Muscle of back (tissue), 11 donors: ENCODE results near the gene TPSAB1. TPM values are rescaled to one million over a fixed set of nuclear protein-coding genes. Genes with fewer than 3 reads are reported as not detected.

Source experiments
- DNase-seq, 3 donors: peaks; one replicate each; pipeline versions ENCODE4 v3.0.0 to v3.0.0-alpha.2; 2013
- polyA plus RNA-seq, 10 donors: library from polyadenylated mRNA; unstranded; fragments of 120-200 nt; gene quantifications; one replicate each; pipeline ENCODE4 v1.2.1, GENCODE V29; 2013; ENCODE audit not compliant: insufficient read length in 10 of 10

The TPSAB1 gene
- polyA plus RNA-seq, 10 donors: 0.67 to 7.3 (median 2.6) TPM

DNA sequence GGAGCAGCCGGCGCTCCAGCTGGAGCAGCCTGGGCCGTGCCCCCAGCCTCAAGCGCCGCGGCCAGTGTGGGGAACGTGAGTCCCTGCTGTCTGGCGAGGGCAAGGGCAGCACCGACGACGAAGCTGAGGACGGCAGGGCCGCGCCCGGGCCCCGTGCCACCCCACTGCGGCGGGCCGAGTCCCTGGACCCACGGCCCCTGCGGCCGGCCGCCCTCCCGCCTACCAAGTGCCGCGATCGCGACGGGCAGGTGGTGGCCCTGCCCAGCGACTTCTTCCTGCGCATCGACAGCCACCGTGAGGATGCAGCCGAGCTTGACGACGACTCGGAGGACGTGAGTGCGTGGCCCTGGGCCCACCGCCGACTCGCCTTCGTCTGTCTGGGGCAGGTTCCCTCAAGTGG is 31.4 kb upstream of the TPSAB1 start:
- DNase-seq: no peak

DNA sequence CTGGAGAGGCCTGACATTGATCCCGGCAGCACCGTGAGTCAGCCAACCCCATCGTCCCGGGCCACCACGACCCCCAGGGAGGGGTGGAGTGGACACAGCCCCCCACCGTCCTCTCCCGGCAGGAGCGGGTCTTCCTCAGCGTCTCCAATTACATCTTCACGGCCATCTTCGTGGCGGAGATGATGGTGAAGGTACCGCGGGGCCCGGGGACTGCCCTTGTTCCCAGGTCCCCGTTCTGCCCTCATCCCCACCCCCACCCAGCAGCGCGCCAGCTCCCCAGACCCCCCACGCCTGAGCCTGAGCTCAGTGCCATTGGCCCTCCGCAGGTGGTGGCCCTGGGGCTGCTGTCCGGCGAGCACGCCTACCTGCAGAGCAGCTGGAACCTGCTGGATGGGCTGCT is 30.0 kb upstream of the TPSAB1 start:
- no peak for DNase-seq

- no peak for DNase-seq
Measured at GRCh38 chr16:1211451-1212268, 28.8 kb upstream of the TPSAB1 start.

DNA sequence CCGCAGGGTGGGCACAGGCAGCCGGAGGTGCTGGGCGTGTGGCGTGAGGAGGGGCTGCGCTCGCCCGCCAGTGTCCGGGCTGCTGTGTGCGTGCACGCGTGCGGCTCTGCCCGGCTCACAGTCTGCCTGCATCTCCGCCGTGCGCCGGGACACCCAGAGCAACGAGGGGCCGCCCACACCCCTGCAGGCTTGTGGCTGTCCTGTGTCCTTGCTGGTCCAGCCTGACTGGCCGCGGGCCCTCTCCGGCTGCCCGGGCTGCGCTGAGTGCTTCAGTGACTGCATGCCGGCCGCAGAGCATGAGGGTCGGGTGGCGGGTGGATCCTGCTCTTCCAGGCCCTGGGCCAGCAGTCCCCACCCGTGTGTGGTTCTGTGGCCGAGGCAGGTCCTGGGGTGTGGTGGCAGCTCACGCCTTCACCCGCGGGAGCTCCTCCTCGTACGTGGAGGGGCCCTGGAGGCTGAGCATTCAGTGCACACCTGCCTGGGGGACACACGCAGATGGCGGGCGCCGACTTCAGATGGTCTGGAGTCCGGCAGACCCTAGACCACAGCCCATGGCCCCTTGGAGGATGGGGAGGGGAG is 27.8 kb upstream of the TPSAB1 start:
- no peak for DNase-seq

DNA sequence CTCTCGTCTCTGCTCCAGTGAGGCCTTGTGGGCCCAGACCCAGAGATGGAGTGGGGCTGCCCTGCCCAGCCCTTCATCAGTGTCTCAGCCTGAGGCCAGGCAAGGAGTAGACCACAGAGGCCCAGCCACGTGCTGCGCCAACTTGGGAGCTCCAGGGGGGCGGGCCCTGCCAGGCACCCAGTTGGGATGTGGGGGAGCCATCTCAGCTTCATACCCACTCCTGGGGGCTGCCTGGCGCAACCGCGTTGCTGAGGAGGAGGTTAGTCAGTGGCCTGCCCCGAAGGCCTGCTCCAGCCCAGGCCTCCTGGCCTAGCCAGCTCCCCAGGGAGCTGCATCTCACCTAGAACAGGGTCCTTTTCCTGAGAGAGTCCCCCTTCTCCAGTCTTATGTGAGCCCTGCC is 27.3 kb upstream of the TPSAB1 start:
- no peak for DNase-seq

DNA sequence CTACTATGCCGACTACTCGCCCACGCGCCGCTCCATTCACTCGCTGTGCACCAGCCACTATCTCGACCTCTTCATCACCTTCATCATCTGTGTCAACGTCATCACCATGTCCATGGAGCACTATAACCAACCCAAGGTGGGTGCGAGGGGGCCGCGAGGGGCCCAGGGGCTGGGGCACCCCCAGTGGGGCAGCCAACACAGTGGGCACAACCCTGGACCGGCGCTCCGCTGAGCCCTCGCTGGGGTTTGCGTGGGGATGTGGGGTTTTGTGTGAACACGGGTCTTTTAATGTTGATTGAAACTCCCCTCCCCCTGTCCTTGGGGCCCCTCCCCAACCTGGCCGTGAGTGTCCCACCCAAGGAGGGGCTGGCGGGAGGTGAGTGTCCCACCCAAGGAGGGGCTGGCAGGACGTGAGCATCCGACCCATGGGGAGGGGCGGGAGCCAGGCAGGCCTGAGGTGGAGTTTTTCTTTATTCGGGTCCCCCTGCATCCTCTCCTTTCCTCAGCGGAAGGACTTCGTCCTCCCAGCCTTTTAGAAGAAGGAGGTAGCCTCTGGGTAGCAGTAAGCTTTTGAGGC is 26.6 kb upstream of the TPSAB1 start:
- DNase-seq: no peak

DNA sequence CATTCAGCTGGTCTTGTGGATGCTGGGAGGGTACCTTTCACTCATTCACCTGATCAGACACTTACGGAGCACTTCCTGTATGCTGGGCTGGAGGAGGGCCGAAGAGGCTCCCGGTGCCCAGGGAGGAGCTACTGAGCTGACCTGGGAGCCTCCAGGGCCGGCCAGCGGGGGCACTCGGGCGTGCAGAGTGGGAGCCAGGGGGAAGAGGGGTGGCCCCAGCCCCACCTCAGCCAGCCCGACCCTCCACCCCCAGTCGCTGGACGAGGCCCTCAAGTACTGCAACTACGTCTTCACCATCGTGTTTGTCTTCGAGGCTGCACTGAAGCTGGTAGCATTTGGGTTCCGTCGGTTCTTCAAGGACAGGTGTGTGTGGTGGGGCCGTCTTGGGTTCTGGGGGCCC is 25.8 kb upstream of the TPSAB1 start:
- DNase-seq: no peak

- no peak for DNase-seq
Measured at GRCh38 chr16:1215574-1216295, 24.8 kb upstream of the TPSAB1 start.

GRCh38 chr16:1216296-1216619 is 24.2 kb upstream of the TPSAB1 start:
- DNase-seq: no peak

- DNase-seq: no peak
Measured at GRCh38 chr16:1216681-1217400, 23.7 kb upstream of the TPSAB1 start.

DNA sequence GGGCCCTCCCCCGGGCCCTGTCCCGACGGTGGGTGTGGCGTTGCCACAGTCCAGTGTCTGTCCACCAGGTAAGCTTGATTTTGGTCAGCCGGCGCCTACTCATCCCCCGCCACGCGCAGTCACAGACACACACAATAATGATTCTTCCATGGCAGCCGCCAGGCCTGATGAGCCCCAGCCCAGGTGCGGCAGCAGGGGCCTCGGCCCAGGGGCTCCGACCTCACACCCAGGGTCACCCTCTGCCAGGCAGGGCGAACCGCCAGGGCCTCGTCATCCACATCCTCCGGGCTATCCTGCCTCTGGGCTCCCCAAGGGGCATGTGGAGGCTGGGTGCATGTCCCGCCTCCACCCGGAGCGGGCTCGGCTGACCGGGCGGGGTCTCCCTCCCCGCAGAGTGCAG is 23.0 kb upstream of the TPSAB1 start:
- no peak for DNase-seq

DNA sequence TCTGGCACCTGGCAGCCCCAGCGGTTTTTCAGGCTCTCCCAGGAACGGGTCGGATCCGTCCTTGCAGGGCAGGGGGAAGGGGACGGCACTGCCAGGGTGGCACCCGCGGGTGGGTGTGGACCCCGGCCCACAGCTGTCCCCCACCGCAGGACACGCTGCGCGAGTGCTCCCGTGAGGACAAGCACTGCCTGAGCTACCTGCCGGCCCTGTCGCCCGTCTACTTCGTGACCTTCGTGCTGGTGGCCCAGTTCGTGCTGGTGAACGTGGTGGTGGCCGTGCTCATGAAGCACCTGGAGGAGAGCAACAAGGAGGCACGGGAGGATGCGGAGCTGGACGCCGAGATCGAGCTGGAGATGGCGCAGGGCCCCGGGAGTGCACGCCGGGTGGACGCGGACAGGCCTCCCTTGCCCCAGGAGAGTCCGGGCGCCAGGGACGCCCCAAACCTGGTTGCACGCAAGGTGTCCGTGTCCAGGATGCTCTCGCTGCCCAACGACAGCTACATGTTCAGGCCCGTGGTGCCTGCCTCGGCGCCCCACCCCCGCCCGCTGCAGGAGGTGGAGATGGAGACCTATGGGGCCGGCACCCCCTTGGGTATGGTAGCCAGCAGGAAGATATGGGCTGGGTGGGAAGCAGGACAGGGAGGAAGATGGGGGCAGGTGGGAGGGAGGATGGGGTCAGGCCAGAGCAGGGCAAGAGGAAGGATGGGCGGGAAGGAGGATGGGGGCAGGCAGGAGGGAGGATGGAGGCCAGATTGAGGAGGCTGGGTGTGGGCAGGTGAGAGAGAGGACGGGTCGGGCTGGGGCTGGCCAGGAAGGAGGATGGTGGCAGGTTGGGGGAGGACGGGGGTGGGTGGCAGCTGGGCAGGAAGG is 22.2 kb upstream of the TPSAB1 start:
- DNase-seq: no peak

DNA sequence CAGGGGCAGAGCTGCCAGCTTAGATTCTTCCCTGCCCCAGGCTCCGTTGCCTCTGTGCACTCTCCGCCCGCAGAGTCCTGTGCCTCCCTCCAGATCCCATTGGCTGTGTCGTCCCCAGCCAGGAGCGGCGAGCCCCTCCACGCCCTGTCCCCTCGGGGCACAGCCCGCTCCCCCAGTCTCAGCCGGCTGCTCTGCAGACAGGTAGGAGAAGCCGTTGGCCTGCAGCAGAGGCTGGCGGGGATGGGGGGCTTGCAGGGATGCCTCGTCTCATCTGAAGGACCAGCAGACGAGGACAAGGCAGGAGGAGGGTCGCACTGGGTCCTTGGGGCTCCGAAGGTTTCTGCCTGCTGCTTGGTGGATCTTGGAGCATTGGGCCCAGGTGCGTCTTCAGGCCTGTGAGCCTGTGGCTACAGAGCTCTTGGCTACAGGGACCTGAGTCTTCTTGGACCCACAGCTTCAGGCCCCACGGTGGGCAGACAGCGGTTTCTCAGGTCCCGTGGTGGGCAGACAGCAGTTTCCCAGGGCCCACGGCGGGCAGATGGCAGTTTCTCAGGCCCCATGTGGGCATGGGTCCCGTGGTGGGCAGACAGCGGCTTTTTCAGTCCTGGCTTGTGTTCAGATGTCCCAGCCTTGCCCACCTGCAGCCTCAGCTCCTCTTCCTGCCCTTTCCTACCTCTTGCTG is 21.4 kb upstream of the TPSAB1 start:
- no peak for DNase-seq

- DNase-seq: no peak
Measured at GRCh38 chr16:1220098-1220728, 20.3 kb upstream of the TPSAB1 start.

DNA sequence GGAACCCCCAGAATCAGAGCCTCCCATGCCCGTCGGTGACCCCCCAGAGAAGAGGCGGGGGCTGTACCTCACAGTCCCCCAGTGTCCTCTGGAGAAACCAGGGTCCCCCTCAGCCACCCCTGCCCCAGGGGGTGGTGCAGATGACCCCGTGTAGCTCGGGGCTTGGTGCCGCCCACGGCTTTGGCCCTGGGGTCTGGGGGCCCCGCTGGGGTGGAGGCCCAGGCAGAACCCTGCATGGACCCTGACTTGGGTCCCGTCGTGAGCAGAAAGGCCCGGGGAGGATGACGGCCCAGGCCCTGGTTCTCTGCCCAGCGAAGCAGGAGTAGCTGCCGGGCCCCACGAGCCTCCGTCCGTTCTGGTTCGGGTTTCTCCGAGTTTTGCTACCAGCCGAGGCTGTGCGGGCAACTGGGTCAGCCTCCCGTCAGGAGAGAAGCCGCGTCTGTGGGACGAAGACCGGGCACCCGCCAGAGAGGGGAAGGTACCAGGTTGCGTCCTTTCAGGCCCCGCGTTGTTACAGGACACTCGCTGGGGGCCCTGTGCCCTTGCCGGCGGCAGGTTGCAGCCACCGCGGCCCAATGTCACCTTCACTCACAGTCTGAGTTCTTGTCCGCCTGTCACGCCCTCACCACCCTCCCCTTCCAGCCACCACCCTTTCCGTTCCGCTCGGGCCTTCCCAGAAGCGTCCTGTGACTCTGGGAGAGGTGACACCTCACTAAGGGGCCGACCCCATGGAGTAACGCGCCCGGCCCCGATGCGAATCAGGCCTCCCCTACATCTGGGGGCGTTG is 19.5 kb upstream of the TPSAB1 start:
- no peak for DNase-seq

- peak in 2 of 3 donors; percentile 13 to 16 for DNase-seq
Measured at GRCh38 chr16:1221628-1222552, 18.6 kb upstream of the TPSAB1 start.

DNA sequence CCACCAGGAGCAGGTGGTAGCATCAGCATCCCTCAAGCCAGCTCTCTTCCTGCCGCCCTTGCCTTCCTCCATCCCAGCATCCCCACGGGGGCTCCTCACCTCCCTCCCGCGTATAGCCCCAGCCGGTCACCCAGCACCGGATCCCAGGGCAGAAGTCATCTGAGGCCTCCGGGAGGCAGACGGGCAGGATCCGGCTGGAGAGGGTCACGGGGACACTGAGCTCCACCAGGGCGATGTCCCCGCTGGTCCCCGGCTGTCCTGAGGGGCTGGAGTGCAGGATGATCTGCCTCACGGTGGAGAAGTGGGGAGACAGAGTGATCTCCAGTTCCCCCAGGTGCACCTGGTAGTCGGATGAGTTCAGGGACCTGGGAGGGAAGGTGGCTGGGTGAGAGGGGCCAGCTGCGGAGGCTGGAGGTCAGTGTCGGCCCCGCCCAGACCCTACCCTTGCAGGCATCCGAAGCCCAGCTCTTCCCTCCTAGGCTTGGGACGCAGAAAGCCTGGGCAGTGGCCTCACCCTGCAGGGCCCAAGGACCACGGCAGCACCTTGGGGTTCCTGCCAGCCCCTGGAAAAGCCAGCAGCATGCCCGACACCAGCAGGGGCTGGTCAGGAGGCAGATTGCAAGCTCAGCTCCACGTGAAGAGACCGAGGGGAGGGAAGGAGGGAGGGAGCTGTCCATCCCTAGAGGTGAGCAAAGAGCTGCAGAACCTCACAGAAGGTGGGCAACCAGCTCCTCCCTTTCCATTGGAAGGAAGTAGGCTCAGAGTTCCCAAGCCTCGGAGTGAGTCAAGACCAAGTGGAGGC is 17.8 kb upstream of the TPSAB1 start:
- DNase-seq: no peak
